Panc1 (cell line): Measurements from ENCODE around the gene PLBD1. TPM values are rescaled to one million over a fixed set of nuclear protein-coding genes. Genes with fewer than 3 reads are reported as not detected.

Source experiments
- ATAC-seq: fragments of 200-7000 bp; cut with Tn5 transposase; 2 replicates; pipeline ENCODE4 v1.9.1; 2020; ENCODE audit warnings: mild to moderate bottlenecking, moderate library complexity
- BruUV-seq: library from RNA; stranded (reverse); fragments of 400-500 nt; replicated peaks from 2 replicates; lab custom pipeline; 2021; lab: Mats Ljungman, UMichigan
- CTCF ChIA-PET: fragments of 300-600 bp; sonication (Branson Sonifier 250); formaldehyde crosslinking; loops from one replicate; lab custom pipeline; 2022; ENCODE audit warnings: antibody characterized with exemption; lab: Charles Lee
- POLR2A ChIA-PET: fragments of 300-600 bp; sonication (Branson Sonifier 250); formaldehyde crosslinking; loops from one replicate; lab custom pipeline; 2022; ENCODE audit warnings: antibody characterized with exemption; lab: Charles Lee
- DNase-seq: peaks from one replicate; pipeline ENCODE4 v3.0.0-alpha.2; 2010; ENCODE audit warnings: low read depth, low spot score
- H3K27ac ChIP-seq: 2 replicates; pipeline ENCODE4 v1.5.1; 2011; ENCODE audit warnings: mild to moderate bottlenecking, low read length, inconsistent platforms
- H3K27me3 ChIP-seq: fragments of 200-500 bp; sonication (Bioruptor generic); 2 replicates; pipeline ENCODE4 v1.6.0; 2014; ENCODE audit warnings: low read length, inconsistent platforms; ENCODE audit not compliant: control insufficient read depth, insufficient read depth
- H3K36me3 ChIP-seq: fragments of 200-500 bp; sonication (Bioruptor generic); 2 replicates; pipeline ENCODE4 v1.5.1; 2014; ENCODE audit warnings: inconsistent platforms, mild to moderate bottlenecking, low read length, moderate library complexity; ENCODE audit not compliant: control insufficient read depth, insufficient read depth
- H3K4me1 ChIP-seq: 2 replicates; pipeline ENCODE4 v1.5.1; 2011; ENCODE audit warnings: inconsistent platforms, mild to moderate bottlenecking, low read length, moderate library complexity; ENCODE audit not compliant: control insufficient read depth, insufficient read depth
- H3K4me3 ChIP-seq, 2 experiments: 2 replicates each; pipeline ENCODE4 v1.5.1; 2011 to 2012; ENCODE audit warnings: low read depth in 2 of 2, low read length in 2 of 2, mild to moderate bottlenecking in 2 of 2, inconsistent platforms in 1 of 2, moderate library complexity in 1 of 2
- H3K9me3 ChIP-seq: fragments of 200-500 bp; sonication (Bioruptor generic); 2 replicates; pipeline ENCODE4 v1.5.1; 2014; ENCODE audit warnings: low read depth, mild to moderate bottlenecking, inconsistent platforms, low read length, moderate library complexity; ENCODE audit not compliant: control insufficient read depth, insufficient read depth
- POLR2AphosphoS5 ChIP-seq: IDR thresholded peaks from 2 replicates; pipeline ENCODE4 v1.6.1; 2012; ENCODE audit warnings: mild to moderate bottlenecking, low read depth, low read length, moderate library complexity
- SIN3A ChIP-seq: IDR thresholded peaks from 2 replicates; pipeline ENCODE4 v1.6.1; 2012; ENCODE audit warnings: low read depth, mild to moderate bottlenecking, low read length, moderate library complexity, borderline replicate concordance; ENCODE audit not compliant: insufficient read depth
- TCF7L2 ChIP-seq: IDR thresholded peaks from 2 replicates; pipeline ENCODE4 v1.6.1; 2011; ENCODE audit warnings: mild to moderate bottlenecking, low read depth, low read length, inconsistent platforms
- in situ Hi-C: cut with HindIII; loops from 2 replicates; pipeline ENCODE4 v1.10.0; 2016; ENCODE audit warnings: low sequenced_read_pairs, low pct_unique_long_range_greater_than_20kb
- intact Hi-C: fragments of 100-400 bp; cut with micrococcal nuclease; formaldehyde crosslinking; loops from one replicate; pipeline ENCODE4 v1.10.0; 2022; ENCODE audit not compliant: unreplicated experiment
- total RNA-seq: library from RNA; stranded (reverse); gene quantifications from one replicate; pipeline ENCODE4 v1.2.1, GENCODE V29; 2021; ENCODE audit not compliant: unreplicated experiment
- TF ChIP-seq, protein P1 (sequence below), 2 experiments: IDR thresholded peaks; 2 replicates each; pipeline ENCODE4 v1.6.1; 2011 to 2012; ENCODE audit warnings: low read depth in 2 of 2, control low read depth in 1 of 2, low read length in 1 of 2, mild to moderate bottlenecking in 1 of 2, moderate library complexity in 1 of 2; ENCODE audit not compliant: insufficient read depth in 1 of 2
- TF ChIP-seq, protein P2 (sequence below): fragments of 450-650 bp; IDR thresholded peaks from 2 replicates; pipeline ENCODE4 v1.5.1; 2017; ENCODE audit warnings: mild to moderate bottlenecking

Gene PLBD1
- total RNA-seq, 1 experiment from 2014 or later: 37.8 TPM

DNA sequence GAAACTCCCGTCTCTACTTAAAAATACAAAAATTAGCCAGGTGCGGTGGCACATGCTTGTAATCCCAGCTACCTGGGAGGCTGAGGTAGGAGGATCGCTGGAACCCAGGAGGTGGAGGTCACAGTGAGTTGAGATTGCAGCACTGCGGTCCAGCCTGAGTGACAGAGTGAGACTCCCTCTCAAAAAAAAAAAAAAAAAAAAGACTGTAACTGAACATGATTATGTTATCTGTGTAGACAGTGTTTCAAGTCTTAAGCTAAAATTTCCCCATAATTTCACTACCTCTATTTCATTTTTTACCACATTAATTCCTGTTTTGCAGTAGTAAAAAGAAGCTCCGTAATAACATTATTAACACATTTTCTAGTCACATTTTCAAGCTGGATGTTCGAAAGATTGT, 5.4 kb downstream of the PLBD1 start:
- BruUV-seq: no TSS peak
- ChIA-PET CTCF (interaction anchor here (0.8 kb wide), 1 partner anchor 108 kb away, joined by 9 read pairs; no protein-coding TSS in a partner anchor), POLR2A (no interaction called here)
- ATAC-seq (no peak), DNase-seq (no peak)
- no peaks in the 10 kb centered on the region; the same call in 1 of the 2 replicates for H3K4me1 ChIP-seq
- H3K9me3 ChIP-seq: no peaks in the 10 kb centered on the region
- no peaks in the 10 kb centered on the region for H3K27me3 ChIP-seq
- intact Hi-C loops (no loop called here), in situ Hi-C loops (no loop called here)
- no peaks in the 10 kb centered on the region for H3K36me3 ChIP-seq
- TF ChIP-seq, protein P1, sequence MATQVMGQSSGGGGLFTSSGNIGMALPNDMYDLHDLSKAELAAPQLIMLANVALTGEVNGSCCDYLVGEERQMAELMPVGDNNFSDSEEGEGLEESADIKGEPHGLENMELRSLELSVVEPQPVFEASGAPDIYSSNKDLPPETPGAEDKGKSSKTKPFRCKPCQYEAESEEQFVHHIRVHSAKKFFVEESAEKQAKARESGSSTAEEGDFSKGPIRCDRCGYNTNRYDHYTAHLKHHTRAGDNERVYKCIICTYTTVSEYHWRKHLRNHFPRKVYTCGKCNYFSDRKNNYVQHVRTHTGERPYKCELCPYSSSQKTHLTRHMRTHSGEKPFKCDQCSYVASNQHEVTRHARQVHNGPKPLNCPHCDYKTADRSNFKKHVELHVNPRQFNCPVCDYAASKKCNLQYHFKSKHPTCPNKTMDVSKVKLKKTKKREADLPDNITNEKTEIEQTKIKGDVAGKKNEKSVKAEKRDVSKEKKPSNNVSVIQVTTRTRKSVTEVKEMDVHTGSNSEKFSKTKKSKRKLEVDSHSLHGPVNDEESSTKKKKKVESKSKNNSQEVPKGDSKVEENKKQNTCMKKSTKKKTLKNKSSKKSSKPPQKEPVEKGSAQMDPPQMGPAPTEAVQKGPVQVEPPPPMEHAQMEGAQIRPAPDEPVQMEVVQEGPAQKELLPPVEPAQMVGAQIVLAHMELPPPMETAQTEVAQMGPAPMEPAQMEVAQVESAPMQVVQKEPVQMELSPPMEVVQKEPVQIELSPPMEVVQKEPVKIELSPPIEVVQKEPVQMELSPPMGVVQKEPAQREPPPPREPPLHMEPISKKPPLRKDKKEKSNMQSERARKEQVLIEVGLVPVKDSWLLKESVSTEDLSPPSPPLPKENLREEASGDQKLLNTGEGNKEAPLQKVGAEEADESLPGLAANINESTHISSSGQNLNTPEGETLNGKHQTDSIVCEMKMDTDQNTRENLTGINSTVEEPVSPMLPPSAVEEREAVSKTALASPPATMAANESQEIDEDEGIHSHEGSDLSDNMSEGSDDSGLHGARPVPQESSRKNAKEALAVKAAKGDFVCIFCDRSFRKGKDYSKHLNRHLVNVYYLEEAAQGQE (IDR thresholded peaks at IDR 0.05; ENCODE audit: insufficient read depth in 1 of 2, low read depth in 2 of 2, low read length in 1 of 2): no peak
- TF ChIP-seq TCF7L2 (no peak), POLR2AphosphoS5 (no peak), SIN3A (no peak)
- TF ChIP-seq, protein P2, sequence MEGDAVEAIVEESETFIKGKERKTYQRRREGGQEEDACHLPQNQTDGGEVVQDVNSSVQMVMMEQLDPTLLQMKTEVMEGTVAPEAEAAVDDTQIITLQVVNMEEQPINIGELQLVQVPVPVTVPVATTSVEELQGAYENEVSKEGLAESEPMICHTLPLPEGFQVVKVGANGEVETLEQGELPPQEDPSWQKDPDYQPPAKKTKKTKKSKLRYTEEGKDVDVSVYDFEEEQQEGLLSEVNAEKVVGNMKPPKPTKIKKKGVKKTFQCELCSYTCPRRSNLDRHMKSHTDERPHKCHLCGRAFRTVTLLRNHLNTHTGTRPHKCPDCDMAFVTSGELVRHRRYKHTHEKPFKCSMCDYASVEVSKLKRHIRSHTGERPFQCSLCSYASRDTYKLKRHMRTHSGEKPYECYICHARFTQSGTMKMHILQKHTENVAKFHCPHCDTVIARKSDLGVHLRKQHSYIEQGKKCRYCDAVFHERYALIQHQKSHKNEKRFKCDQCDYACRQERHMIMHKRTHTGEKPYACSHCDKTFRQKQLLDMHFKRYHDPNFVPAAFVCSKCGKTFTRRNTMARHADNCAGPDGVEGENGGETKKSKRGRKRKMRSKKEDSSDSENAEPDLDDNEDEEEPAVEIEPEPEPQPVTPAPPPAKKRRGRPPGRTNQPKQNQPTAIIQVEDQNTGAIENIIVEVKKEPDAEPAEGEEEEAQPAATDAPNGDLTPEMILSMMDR: no peak
- H3K4me3 ChIP-seq: no peak overlapping the region
- no peak overlapping the region for H3K27ac ChIP-seq

DNA sequence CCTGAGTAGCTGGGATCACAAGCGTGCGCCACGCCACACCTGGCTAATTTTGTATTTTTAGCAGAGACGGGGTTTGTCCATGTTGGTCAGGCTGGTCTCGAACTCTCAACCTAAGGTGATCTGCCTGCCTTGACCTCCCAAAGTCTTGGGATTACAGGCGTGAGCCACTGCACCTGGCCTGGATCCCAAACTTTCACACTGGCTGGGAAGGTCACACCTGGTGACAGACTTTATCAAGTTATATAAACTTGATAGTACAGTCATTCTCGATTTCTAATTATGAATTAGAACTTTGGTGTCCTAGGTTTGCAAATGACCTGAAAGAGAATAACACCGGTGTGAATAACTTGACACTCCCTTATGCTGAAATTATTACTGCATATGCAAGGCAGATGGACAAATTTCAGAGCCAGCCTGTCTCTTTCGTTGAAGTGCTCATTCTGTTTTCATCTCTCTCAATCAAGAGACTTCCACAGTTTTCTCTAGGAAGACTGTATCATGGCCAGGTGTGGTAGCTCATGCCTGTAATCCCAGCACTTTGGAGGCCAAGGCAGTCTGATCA, 5.9 kb downstream of the PLBD1 start:
- no peak for TF ChIP-seq TCF7L2
- TF ChIP-seq, protein P2: no peak
- TF ChIP-seq, protein P1 (IDR thresholded peaks at IDR 0.05; ENCODE audit: insufficient read depth in 1 of 2, low read depth in 2 of 2, low read length in 1 of 2): no peak
- TF ChIP-seq SIN3A: no peak
- POLR2A ChIA-PET: no interaction called here
- no peaks in the 10 kb centered on the region for H3K27me3 ChIP-seq

More for the DNA sequence above, 5.9 kb downstream of the PLBD1 start:
- CTCF ChIA-PET: interaction anchor here (0.8 kb wide), 1 partner anchor 107 kb away, joined by 9 read pairs; no protein-coding TSS in a partner anchor
- Histone ChIP-seq H3K36me3 (no peaks in the 10 kb centered on the region), H3K9me3 (no peaks in the 10 kb centered on the region), H3K4me3 (no peak overlapping the region), H3K4me1 (no peaks in the 10 kb centered on the region; the same call in 1 of the 2 replicates), H3K27ac (no peak overlapping the region)
- intact Hi-C loops: no loop called here
- in situ Hi-C loops: no loop called here
- no TSS peak for BruUV-seq
- no peak for DNase-seq
- no peak for ATAC-seq
